Stimulated activated CD4-positive, alpha-beta T cell treated with anti-CD3 and anti-CD28 coated beads, Interleukin-15, amount 100 ng/mL, for 48 hours (primary cell): ENCODE data around the gene NEDD4L.

Experiments used
- DNase-seq, 2 donors: peaks; one replicate each; pipeline ENCODE4 v3.0.0-alpha.2; 2020; ENCODE audit warnings: low read depth in 2 of 2

NEDD4L gene

DNA sequence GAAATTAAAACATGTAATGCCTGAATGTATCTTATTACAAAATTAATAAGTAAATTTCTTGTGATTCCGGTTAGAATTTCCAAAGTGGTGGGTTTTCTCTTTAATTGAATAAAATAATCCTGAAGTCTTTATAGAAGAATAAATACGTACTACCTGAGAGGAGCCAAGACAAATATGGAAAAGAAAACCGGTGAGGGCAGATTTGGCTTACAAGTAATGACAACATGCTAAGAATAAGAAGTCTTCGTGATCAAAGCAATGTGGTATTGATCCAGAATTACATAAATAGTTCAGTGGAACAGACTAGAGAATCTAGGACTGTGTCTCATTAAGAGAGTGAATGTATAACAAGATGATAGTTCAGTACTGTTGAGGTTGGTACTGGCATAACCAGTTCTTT, 167.5 kb downstream of the NEDD4L start:
- no peak for DNase-seq

DNA sequence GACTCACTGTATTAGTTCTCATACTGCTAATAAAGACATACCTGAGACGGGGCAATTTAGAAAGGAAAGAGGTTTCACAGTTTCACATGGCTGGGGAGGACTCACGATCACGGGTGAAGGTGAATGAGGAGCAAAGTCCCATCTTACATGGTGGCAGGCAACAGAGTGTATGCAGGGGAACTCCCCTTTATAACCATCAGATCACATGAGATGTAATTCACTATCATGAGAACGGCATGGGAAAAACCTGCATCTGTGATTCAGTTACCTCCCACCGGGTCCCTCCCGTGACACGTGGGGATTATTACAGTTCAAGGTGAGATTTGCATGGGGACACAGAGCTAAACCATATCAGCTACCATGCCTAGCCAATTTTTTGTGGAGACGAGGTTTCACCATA, 168.2 kb downstream of the NEDD4L start:
- DNase-seq: no peak

DNA sequence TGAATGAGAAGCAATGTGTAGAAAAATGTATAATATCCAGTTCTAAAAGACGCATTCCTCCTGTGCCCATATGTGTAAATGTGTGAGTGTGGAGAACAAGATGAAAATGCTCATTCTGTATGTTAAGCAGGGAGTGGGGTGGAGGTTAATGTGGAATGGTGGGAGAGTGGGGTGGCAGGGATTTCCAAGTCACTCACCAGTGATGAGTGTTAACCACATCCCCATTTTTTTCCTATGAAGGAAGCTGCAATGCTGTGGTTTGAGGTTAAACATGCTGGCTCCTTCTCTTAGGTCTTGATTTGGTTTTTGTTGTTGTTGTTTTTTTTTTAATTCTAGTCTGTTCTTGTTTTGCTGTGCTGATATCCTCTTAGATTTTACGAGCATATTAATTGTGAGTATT, 169.4 kb downstream of the NEDD4L start:
- no peak for DNase-seq

DNA sequence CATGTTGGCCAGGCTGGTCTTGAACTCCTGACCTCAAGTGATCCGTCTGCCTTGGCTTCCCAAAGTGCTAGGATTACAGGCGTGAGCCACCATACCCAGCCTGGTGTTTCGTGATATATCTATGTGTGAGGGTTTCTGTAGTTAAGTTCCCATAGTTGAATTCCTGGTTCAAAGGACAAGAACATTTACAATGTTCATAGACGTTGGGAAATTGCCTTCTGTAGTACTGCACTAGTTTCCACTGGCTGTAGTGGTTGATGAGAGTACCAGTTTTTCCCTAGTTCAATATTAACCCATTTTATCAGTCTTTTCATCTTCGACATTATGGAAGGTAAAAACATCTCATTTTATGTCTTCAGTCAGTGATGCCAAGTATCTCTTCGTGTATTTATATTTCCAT, 171.0 kb downstream of the NEDD4L start:
- DNase-seq: no peak

DNA sequence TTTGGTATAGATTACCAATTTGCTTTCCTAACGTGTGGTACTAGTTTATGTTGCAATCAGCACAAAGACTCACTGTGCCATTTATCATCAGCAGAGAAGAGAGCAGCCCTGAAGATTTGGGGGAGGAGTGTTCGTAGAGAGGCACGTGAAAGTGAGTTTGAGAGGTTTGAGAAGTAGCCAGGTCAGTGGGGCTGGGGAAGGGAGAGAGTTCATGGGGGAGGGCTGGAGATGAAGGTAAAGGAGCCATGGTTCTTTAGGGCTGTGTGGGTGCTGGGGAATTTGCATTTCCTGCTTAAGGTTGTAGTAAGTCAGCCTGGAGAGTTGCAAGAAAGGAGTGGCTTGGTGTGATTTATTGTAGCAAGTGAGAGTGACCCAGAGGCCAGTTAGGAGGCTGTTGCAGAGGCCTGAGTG, 172.1 kb downstream of the NEDD4L start:
- no peak for DNase-seq

DNA sequence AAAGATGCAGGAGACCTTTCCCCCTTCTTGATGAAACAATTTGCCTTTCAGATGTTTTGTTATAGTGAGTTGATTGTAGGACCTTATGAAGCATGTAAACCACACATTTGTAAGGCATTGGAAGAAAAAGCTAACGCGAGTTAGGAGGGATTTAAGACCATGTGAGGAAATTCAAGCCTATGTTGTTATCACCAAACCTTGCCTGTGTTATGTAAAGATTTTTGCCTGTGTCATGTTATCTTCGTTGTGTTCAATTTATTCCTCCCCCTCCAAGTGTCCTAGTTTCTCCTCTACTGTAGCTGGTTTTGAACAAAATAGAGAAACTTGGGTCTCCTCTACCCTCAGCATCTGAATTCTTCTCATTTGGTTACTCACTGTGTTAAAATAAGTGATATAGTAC, 173.0 kb downstream of the NEDD4L start:
- no peak for DNase-seq

DNA sequence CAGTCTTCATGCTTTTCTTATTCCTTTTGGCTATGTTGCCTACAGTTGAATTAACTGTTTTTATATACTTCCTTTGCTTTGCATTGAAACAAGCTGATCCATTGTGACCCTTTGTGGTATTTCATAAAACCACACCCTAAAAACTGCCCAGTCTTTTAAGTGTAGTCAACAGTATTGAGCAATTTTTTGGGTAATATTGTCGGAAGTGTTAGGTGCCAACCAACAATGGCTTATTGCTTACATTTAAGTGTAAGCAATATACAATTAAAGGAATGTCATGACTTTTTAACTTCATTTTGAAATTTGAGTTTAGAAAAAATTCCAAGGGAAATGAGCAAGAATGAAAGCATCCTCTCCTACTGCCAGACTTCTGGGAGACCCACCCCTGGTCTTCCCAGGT, 174.1 kb downstream of the NEDD4L start:
- no peak for DNase-seq

DNA sequence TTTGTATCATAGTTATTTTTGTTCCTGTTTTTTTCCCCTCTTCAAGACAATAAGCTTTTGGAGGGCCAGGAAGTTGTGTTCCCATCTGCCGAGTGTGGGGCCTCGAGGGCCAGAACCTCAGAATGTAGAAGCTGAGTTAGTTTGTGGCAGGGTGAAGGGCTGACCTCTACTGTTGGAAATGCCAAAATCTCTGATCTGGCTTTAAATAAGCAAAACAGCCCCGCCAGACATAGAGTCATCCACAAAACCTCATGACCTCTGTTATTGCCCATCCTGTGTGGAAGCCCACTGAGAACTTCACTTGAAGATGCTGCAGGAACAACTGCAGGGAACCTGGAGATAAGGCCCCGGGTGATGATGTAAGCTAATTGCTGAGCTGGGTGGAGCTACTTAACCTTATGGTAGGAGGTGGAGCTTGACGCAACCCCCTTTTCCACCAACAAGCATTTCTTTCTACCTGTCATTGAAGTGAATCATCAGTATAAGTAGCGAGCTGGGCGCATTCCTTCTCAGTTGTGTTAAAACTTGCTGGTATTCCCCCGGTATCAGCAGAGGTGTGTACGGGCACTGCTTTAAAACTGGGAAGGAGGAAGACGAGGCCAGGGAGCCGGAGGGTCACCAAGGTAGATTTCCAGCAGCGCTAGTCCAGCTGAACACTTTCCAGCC, 177.2 kb downstream of the NEDD4L start:
- no peak for DNase-seq

DNA sequence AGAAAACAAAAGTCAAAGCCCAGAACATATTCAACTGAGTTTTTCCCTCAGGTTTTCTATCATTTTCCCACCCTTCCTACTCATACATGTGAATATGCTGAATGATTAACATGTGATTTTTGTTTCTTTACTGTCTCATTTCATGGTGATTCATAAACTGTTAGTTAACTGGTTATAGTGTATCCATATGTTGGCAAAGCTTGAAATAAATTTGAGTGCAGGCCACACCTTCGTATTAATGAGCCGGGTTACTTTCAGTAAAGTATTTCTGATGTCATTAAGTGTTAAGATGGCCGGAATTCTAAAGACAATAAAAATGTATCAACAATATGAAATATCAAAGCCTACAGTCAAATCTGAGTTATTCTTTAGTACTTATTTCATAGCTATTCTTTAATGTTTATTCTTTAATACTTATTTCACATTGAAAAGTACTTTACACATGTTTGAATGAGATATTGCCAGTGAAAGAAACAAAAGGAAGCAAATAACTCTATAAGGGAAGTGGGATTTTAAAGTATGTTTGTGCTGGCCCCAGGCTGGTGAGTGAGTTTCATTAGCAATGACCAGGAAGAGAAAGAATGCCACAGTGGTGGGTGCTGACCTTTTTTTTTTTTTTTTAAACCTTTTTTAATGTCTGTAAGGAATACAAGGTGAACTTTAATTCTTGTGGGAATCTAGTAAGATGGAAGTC, 178.6 kb downstream of the NEDD4L start:
- no peak for DNase-seq

DNA sequence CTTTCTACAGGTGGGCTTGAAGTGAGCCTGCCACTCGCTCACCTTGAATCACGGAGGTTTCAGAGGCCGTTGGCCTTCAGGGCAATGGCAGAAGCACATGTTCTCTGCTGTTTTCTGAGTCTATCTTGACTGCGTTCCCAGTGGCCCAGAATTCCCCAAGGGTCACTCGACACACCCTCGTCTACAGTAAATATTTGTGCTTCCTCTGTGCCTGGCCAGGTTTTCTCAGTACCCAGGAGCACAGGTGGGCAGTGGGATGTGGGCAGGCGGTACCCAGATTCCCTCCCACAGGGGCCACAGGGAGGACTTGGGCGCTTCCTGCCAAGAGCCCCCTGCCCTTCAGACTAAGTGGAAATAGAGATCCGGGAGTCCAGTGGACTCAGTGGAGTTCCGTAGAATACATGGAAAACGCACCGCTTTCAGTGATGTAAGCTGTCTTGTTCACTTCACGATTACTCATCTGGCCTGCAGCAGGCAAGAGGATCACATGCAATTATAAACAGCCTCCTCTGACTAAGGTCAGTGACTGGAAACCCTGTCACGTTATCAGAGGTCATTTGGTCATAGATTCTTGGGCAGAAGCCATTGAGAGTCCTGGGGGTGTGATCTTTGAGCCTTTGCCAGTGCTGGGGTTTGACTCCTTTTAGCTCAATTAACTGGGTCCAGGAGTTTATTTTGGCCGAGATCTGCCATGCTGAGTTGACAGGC, 179.8 kb downstream of the NEDD4L start:
- no peak for DNase-seq

DNA sequence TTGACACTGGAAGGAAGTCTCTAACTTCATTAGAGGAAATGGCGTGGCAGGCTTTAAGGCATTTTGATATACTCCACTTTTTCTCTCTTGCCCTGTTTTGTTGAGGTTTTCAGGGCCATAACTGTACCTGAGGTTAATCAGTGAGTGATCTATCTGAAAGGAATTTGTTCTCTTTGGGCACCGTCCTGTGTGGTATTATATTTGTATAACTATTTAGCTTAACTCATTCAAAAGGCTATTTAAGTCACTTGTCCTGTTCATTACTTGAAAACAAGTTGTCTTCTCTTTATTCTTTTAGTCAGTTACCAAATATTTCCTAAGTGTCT, 180.4 kb downstream of the NEDD4L start:
- no peak for DNase-seq

DNA sequence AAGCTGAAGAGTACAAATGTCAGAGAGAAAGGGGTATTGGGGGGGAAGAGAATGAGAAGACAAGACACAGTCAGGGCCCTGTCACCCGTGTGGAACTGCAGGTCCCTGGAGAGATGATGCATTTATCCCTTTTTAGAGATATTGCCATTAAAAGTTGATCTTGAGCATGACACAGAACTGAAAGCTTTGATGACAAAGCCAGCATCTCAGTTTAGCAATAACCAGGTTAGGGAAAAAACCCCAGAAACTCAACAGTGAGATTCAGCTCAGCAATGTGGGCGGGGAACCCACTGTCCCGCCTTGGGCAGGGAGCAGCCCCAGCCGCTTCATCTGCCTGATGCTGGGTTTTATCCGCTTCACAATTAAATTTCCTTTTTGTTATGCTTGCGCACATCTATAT, 181.1 kb downstream of the NEDD4L start:
- peak; percentile 10 to 23 for DNase-seq

DNA sequence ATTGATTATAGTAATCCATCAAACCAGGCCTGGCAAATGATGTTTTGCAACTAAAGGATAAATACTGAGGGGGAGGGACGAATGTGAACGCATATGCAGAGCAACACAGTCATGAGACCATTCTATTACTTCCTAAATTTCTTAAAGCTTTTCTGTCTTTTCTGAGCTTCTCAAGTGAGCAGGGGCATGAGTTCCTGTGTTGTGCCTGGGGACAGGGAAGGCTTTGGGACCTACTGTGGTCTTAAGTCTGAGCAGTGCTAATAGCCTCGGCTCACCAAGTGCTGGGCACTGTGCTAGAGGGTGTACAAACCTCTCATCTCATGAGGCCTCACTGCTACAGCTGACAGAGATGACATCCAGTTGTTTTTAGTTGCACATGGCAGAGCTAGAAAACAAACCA, 182.4 kb downstream of the NEDD4L start:
- DNase-seq: no peak

DNA sequence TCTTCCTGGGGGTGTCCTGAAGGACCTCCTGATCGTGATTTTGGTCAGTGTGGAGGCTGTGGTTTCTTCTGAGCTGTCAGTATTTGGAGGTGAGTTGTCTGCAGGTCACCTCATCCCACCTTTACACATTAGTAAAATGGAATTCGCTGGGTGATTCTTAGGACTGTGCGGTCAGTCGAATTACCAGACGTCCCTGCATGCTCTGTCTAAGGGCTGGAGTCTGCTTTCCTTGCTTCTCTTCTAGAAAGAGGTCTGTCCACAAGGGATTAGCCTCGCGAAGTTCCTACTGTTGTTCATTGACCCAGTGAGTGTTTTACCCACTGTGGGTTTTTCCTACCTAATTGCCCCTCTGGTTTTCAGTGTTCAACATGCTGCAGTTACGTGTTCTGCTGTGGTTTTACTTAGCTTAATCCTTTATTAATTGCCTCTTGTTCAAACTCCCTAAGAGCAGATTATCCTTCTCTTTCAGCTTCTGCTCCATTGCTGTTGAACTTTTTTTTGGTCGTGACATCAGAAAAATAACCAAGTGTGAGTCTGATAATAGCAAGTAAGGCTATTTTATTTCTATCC, 183.4 kb downstream of the NEDD4L start:
- no peak for DNase-seq

DNA sequence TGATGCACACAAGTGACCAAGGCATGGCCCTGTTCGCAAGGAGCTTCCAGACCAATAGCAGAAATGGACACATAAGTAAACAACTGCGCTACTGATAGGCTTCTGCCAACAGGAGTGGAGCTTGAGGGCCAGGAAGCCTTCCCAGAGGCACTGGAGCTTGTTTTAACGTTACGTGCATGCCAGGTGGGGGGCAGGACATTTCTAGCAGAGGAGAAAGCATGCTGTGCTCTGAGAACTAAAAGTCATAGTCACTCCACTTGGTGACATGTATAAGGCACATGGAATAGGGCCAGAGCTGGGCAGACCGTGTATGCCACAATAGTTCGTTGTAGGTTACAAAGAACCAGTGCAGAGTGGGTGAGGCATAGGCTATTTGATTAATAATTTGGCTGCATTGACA, 184.2 kb downstream of the NEDD4L start:
- no peak for DNase-seq

DNA sequence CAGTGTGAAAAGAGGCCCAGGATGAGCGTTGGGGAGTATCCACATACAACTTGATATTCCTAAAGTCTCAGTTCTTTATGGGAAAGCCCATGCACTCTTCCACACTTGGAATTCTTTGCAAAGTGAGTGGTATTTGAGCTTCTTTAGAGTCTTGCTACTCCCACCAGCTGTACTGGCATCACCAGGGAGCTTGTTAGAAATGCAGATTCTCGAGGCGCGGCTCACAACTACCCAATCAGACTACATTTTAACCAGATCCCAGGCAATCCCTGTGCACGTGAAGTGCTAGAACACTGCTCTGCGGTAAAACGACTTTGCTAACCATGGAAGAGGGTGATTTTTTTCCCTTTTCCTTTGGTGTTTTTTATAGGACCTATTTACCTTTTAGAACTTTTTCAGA, 184.7 kb downstream of the NEDD4L start:
- no peak for DNase-seq

DNA sequence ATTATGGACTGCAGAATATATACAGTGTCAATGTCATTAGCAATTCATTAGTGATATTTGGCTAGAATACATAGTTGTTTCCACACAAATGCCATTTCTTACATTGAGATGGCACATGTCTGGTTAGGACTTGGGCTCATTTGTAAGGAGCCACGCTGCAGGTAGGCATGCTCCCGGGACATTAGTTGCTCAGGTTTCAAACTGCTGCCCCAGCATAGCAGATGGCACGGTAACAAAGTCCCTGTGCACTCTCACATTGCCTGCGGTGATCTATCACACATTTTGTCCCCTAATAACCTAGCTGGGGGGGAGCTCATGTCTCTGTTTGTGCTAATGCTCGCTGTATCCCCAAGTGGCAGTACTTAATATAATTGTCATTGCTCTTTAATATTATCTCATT, 185.1 kb downstream of the NEDD4L start:
- no peak for DNase-seq

DNA sequence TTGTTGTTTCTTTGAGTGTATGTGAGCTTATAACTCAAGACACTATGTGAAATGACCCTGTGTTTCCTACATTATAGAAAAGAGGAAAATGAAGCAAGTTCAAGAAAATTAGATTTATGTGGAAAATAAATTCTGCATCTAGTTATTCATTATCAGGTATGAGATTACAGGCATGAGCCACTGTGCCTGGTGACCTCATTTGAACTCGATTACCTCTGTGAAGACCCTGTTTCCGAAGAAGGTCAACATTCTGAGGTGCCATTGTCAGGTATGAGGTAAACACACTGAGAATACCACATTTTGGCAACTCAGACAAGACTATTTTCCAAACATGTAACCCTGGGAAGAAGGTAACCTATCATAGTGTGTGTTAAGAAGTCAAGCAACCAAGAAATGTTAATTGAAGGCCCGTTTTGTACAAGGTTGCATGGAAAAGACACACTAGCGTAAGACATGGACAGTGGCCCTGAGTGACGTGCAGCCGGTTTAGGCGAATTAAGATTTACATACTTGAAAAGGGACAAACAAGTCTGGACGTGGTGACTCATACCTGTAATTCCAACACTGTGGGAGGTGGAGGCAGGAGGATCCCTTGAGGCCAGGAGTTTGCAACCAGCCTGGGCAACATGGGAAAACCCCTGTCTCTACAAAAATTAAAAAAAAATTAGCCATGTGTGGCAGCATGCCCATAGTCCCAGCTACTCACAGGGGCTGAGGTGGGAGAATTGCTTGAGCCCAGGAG, 186.6 kb downstream of the NEDD4L start:
- no peak for DNase-seq

DNA sequence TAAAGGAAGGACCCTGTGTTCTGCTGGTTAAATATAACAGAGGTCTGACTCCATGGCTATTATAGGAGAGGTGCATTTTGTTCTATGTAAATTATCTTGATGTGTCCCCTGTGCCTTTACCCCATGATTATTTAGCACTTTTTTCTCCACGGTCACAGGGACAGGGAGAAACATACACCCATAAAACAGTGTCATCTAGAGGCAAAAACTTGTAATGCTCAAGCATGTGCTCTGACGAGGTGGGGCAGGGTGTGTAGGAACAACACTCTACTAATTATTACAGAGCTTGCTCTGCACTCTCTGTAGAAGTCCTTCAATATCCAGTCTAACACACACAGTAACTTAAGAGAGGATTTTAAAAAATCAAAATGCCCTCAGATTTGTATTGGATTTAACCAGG, 187.9 kb downstream of the NEDD4L start:
- DNase-seq: no peak

DNA sequence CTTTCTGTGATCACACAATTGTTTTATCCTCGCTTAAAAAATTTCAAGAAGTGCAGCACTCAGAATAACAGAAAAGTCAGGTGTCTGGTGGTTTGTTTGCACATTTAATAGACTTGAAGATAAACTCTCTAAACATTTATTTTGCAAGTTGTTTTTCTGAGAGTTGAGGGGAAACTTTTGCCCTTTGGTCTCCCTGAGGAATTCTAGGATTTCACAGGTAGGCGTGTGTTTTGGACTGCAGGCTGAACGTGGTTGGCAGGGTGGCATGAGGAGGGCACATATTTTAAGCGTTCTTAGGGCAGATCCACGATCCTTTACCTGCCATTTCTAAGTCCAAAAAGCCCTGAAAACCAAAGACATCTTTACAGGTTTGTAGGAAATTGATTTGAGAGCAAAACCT, 188.6 kb downstream of the NEDD4L start:
- no peak for DNase-seq

DNA sequence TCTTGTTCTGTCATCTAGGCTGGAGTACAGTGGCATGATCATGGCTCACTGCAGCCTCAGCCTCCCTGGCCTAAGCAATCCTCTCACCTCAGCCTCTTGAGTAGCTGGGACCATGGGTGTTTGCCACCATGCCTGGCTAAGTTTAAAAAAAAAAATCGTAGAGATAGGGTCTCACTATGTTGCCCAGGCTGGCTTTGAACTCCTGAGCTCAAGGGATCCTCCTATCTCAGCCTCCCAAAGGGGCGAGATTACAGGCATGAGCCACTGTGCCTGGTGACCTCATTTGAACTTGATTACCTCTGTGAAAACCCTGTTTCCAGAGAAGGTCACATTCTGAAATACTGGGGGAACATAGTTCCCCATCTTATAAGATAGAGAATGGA, 190.3 kb downstream of the NEDD4L start:
- no peak for DNase-seq

DNA sequence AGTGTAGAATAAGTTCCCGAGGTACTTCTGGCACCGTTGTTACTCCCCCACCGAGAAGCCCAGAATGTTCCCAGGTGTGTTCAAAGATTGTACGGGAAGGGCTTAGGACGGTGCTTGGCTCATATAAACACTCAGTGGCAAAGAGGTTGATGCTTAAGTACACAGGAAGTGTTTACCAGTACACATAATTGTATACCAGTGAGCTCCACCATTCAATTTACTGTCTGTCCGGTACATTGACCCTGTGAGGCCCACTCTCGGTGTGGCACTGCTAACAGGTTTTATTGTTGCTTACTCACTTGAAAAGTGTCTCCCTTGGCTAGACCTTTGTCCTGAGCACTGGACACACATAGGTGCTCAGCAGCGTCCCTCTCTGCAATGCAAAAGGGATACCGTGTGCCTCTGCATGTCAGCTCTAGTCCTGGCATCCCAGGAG, 191.0 kb downstream of the NEDD4L start:
- no peak for DNase-seq
